Stimulated activated CD4-positive, alpha-beta T cell treated with anti-CD3 and anti-CD28 coated beads, TNF-alpha, amount 100 ng/mL, for 24 hours (primary cell): ENCODE data around the gene RAB43.

Experiments
- DNase-seq, 3 experiments: peaks; one replicate each; pipeline ENCODE4 v3.0.0-alpha.2; 2020; ENCODE audit warnings: low read depth in 3 of 3

The RAB43 gene

DNA sequence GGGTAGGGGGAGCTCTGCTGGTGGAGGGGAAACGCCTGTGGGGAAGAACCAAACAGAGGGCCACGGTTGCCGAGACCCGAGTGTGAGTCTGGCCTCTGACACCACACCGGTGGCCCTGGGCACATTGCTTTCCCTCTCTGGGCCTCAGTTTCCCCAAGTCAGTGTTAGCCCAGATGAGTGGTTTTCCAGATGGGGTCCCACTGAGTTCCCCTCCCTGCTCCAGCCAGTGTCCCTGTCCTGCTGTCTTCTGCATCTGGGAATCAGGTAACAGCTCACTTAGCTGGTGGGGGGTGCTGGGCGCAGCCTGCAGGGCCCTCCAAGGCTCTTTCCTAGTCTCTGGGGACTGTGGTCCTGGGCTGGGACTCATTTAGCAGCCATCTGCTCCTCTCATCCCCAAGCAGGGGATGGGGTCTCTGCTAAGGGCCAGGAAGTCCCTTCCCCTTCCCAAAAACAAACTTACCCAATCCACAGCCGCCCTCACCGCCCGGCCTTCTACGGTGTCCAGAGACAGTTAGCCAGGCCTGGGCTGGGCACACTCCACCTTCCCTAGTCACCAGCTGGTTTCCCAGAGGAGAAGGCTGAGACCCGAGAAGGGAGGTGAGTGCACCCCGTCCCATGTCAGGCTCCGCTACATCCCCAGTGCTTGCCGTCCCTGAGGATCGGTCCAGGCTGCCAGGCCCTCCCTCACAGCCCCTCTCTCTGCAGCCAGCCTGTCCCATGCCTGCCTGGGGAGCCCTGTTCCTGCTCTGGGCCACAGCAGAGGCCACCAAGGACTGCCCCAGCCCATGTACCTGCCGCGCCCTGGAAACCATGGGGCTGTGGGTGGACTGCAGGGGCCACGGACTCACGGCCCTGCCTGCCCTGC, 60.3 kb downstream of the RAB43 start:
- DNase-seq = no peak

DNA sequence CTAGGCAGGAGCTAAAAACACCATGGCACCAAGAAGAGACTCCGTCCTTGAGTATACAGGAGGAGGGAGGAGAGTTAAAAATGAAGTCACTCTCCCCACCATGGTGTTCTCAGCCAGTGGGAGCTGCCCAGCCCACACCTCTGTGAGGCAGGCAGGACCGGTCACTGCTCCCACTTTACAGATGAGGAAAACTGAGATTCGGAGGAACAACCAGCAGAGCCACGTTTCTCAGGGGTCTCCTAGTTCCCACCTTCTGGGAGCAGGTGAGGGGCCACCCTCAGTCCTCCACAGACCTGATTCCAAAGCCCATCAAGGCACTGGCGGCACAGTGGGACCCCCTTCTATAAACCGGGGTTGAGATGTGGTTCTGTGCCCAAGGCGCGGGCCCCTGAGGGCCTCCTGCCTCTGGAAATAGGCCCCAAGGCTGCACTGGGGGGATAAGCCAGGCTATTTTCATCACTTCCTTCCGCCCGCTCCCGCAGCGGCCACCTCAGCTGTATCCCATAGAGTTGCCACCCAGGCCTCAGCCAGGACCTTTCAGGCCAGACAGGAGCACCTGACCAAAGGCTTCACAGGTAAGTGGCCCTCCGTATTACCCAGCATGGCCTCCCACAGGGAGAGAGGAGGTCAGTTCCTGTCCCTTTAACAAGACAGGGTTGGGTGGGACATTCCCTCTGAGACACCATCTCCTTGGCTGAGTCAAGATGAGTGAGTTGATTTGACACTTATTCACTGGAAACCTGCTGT, 61.2 kb downstream of the RAB43 start, which contains the start of gene GP9:
GP9 (plus strand) TSS at position 504 of the 747 bp plus-strand sequence. CDS start 961 bp downstream, outside the sequence.
- DNase-seq = no peak

DNA sequence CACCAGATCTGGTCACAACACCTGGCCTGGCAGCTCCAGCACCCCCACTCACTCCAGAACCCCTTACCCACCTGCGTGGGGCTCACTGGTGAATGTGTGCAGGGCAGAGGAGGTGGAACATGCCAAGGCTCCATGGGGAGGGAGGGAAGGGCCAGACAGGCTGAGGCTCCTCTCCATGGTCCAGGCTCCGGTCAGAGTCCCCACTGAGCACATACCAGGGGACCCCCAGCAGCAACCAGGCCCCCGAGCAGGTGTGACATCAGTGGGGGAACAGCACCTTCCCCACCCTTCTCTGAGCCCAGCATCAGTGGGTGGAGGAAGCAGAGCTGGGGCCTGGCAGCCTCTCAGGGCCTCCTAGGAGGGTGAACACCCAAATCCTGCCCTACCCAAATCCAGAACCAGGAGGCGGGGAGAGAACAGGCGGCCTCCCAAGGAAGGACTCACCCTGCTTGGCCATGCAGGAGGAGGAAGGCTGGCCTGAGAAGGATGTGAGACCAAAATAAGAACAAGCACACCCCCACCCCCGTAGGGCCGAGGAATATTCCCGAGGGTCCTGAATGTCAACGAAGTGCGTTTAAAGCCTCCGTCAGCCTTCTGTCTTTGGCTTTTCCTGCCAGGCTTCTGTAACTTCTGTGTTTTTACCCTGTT, 62.2 kb downstream of the RAB43 start:
- DNase-seq = no peak

DNA sequence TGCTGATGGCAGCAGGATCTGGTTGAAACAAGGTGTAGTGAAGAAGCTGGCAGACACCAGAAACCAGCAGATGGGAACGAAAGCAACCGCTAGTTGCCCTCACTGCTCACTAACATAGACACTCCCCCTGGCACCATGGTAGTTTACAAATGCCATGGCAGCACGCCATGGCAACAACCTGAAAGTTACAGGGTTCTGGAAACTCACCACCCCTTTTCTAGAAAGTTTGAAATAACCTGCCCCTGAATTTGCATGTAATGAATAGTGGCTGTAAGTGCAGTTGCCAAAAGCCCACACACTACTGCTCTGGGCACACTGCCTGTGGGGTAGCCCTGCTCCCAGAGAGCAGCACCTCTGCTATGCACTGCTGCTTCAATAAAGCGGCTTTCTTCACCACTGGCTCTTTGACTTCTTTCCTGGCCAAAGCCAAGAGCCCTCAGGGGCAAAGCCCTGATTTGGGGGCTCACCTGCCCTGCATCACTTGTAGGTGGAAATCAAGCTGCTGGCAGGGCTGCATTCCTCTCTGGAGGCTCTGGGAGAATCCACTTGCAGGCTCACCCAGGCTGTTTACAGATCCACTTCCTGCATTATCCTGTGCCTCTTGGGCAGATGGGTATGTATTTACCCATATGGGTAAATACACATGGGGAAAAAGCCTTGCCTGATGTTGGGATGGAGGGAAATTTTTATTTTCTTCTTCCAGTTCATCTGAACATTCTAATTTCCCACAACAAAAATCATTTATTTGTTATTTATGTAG, 63.0 kb downstream of the RAB43 start:
- DNase-seq = no peak

GRCh38 chr3:129057249-129057648, 64.4 kb downstream of the RAB43 start:
- DNase-seq = no peak

DNA sequence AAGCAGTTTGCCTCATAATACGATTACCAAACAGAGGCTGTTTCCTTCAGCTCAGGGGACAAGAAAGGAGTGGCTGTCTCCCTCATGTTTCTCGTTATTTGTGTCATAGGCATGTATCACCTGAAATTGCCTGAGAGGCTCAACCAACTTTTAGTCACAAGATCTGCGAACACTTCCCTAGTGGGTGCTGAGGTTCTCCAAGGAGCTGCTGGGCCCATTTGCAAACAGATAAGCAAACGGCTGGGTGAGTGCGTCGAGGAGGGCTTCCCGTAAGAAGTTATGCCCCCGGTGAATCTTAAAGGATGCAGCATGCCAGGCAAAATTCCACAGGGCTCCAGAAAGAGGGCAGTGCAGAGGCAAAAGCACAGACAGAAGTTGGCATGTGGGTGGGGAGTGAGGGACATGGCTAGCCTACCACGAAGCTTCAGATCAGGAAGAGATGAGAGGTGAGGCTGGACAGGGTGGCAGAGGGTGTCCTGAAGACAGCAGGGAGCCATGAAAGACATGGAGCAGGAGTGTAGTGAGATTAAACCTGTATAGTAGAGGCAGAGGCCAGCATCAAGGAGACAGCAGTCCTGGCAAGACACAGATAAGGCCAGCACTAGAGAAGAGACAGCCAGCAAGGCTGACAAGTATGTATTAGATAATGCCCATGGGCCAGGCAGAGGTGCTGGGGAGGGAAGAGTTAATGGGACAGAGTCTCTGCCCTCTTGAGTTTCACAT, 65.0 kb downstream of the RAB43 start:
- DNase-seq = no peak

DNA sequence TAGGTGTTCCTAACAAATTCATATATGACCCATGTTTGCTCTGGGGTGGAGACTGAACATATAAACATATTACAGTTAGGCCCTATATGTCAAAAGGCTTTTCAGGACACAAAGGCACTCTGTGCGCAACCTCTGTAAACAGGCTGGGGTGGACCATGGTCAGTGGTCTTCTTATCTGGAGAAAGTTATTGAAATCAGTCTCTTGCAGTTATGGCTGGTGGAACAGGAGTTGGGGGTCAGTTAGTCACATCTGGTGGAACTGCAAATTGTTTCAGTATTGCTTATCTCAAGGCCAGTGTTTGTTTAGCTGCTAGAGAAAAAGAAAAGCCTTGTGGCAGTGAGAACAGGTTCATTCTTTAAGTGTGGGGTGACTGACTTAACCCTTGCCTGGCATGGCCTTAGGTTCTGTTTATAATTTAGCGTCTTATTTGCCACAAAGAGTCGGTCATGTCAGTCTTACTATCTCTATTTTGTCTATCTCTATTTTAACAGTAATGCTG, 66.9 kb downstream of the RAB43 start:
- no peak for DNase-seq

- no peak for DNase-seq
These were observed 68.9 kb downstream of the RAB43 start for GRCh38 chr3:129052675-129053074.

GRCh38 chr3:129051871-129052340, 69.7 kb downstream of the RAB43 start:
- no peak for DNase-seq

DNA sequence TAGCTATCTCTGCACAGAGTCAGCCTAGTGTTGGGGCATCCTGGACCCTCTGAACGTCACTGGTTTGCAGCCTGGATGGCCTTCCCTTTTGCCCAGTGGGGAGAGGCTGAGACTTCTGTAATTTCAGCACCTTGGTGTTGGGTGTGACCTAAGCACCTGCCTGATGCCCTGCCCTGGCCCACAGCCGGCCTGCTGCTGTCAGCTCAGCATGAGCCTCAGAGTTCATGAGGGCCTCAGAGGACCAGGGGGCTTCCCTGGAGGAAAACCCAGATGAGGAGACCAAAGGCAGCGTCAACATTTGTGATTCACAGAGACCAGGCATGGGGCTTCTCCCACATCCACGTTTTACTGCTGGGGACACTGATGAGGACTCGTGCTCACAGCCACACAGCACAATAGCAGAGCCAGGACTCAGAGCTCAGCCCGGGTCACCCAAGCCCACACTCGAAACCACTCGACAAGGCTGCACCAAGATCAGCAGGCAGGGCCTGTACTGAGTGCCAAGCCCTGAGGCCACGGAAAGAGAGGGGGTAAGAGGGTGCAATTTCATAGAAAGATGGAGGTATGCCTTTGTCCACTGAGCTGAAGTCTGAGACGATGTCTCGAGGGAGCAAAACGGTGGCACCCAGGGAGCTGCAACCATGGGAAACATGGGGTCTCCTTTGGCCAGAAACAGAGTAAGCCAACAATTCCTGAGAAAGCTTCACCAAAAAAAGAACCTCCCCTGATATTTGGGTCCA, 70.9 kb downstream of the RAB43 start:
- DNase-seq = no peak

DNA sequence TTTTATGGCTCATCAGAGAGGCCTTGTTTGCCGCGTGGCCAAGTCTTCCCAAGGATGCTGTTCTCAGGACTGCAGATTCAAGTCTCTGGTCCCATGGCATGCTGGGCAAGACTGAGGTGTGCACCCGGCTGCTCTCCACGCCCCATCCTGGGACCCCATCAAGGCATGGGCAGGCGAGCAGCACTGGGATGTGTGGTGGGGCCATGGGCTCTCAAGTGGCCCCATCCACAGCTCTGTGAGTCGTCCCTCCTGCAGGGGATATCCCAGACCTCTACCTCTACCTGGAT, 74.1 kb downstream of the RAB43 start:
- no peak for DNase-seq

GRCh38 chr3:129046732-129047552, 74.7 kb downstream of the RAB43 start:
- DNase-seq = no peak

GRCh38 chr3:129046037-129046731, 75.4 kb downstream of the RAB43 start:
- no peak for DNase-seq

DNA sequence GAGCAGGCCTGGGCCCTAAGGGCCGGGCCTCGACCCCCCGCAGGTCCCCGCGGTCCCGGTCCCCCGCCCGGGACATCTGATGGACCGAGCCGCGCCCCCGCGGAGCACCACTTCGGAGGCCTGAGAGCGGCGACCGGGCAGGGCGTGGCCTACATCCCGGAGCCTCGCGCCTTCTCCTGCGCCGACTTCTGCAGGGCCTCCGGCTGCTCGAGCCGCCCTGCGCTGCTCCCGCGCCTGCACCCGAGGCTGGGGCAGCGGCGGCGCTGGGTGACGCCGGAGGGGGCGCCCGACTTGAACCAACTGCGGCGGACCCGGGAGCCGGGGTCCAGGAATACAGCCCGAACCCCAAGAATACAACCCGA, 75.9 kb downstream of the RAB43 start:
- DNase-seq = peak in 1 of 3 experiments; percentile 47

GRCh38 chr3:129040579-129041300, 80.9 kb downstream of the RAB43 start:
- no peak for DNase-seq

DNA sequence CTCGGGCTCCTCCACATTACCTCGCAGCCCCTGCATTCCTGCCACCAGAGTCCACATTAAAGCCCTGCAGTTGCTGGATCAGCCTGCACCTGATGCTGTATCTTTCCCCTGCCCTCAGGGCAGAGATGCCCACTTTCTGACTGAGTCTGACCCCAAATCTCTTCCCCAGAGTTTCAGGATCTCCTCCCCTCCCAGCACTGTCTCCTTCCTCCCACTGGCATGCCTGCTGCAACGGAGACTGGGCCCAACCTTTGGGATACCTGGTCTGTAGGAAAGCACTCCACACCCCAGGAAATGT, 81.6 kb downstream of the RAB43 start:
- DNase-seq = no peak

DNA sequence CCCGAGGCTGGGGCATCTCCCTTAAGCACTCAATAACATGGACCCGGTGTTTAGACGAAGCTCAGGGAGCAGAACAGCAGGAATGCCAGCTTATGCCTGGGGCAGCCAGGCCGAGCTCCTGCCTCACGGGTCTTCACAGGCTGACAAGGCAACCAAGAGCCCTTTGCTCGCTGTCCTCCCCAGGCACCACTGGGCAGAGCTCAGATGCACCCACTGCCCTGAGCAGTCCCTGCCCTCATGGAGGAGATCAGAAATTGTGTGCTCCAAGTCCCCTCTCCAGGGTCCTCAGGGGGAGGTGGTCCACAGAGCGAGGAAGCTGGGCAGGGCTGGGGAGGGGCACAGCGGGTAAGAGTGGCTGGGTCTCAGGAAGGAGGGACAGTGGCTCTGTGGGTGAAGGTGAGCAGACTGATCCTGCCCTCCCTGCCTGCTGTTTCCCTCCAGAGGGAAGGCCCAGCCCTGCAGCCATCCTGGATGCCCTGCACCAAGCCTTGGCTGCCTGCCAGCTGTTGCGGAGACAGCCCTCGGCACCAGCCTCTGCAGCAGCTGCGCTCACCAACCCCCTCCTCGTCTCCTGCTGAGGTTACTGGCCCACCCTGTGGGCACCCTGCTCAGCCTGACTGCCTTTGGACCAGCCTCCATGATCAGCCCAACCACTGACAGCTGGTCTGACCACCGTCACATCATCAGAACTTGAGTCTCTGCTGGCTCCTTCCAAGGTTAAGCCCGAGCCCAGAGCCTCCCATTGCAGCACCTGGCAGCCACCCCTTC, 82.1 kb downstream of the RAB43 start:
- no peak for DNase-seq
